Measurements from ENCODE around the gene EIF6.

DNA sequence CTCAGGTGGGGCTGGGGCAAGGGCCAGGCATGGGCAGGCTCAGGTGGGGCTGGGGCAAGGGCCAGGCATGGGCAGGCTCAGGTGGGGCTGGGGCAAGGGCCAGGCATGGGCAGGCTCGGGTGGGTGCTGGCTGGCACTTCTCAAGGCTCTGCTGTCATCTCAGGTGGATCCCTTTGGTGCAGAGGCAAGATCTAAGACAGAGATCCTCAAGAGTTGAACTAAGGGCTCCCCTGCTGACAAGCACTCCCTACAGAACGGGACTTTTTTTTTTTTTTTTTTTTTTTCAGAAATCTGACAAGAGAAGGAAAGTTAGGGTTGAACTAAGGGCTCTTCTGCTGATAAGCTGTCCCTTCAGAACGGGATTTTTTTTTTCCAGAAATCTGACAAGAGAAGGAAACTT, 31.6 kb downstream of the EIF6 start:
- TF ChIP-seq, protein P1, sequence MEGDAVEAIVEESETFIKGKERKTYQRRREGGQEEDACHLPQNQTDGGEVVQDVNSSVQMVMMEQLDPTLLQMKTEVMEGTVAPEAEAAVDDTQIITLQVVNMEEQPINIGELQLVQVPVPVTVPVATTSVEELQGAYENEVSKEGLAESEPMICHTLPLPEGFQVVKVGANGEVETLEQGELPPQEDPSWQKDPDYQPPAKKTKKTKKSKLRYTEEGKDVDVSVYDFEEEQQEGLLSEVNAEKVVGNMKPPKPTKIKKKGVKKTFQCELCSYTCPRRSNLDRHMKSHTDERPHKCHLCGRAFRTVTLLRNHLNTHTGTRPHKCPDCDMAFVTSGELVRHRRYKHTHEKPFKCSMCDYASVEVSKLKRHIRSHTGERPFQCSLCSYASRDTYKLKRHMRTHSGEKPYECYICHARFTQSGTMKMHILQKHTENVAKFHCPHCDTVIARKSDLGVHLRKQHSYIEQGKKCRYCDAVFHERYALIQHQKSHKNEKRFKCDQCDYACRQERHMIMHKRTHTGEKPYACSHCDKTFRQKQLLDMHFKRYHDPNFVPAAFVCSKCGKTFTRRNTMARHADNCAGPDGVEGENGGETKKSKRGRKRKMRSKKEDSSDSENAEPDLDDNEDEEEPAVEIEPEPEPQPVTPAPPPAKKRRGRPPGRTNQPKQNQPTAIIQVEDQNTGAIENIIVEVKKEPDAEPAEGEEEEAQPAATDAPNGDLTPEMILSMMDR (IDR thresholded peaks at IDR 0.05), result no peak
- TF ChIP-seq POLR2A (IDR thresholded peaks at IDR 0.05), result no peak

Data from adrenal gland (tissue), 5 donors.